K562 (cell line): ENCODE results near the gene TEX38. TPM values are rescaled to one million over a fixed set of nuclear protein-coding genes. Genes with fewer than 3 reads are reported as not detected.
A peak's percentile ranks its signal among the peaks of the same experiment; 100 is the strongest.

Source experiments
- BCOR ChIP-seq: fragments of 450-650 bp; IDR thresholded peaks from 2 replicates; pipeline ENCODE4 v1.6.1; 2016
- EP400 ChIP-seq: fragments of 450-650 bp; IDR thresholded peaks from 2 replicates; pipeline ENCODE4 v1.6.1; 2017; ENCODE audit warnings: antibody characterized with exemption, mild to moderate bottlenecking, moderate library complexity
- ERF ChIP-seq: fragments of 450-650 bp; formaldehyde crosslinking; IDR thresholded peaks from 2 replicates; pipeline ENCODE4 v1.4.0; 2020; ENCODE audit warnings: mild to moderate bottlenecking, mixed read lengths
- FOSL1 ChIP-seq: fragments of 200-800 bp; sonication (Bioruptor generic); conservative IDR thresholded peaks from 2 replicates; pipeline ENCODE4 v1.6.1; 2016; ENCODE audit warnings: missing genetic modification characterization, missing compliant biosample characterization
- JUNB ChIP-seq: fragments of 450-650 bp; formaldehyde crosslinking; conservative IDR thresholded peaks from 2 replicates; pipeline ENCODE4 v1.4.0; 2020; ENCODE audit warnings: mild to moderate bottlenecking
- MGA ChIP-seq: fragments of 450-650 bp; IDR thresholded peaks from 2 replicates; pipeline ENCODE4 v1.6.1; 2016; ENCODE audit warnings: mild to moderate bottlenecking, moderate library complexity
- PURB ChIP-seq: sonication (generic); formaldehyde crosslinking; IDR thresholded peaks from 2 replicates; pipeline ENCODE4 v1.9.0; 2021; ENCODE audit warnings: low read depth, mild to moderate bottlenecking, missing genetic modification reagents
- RFX5 ChIP-seq: IDR thresholded peaks from 2 replicates; pipeline ENCODE4 v1.6.1; 2011; ENCODE audit warnings: low read depth, mild to moderate bottlenecking, improper control_type of control experiment, low read length
- SMARCA4 ChIP-seq: fragments of 450-650 bp; IDR thresholded peaks from 2 replicates; pipeline ENCODE4 v1.6.1; 2016
- SOX6 ChIP-seq: fragments of 450-650 bp; IDR thresholded peaks from 2 replicates; pipeline ENCODE4 v1.6.1; 2014; ENCODE audit warnings: mild to moderate bottlenecking
- ZNF518B ChIP-seq: fragments of 250-450 bp; sonication (Bioruptor Pico); IDR thresholded peaks from 2 replicates; pipeline ENCODE4 v1.5.0; 2021; ENCODE audit warnings: mild to moderate bottlenecking, moderate library complexity
- ZNF586 ChIP-seq: fragments of 450-650 bp; formaldehyde crosslinking; conservative IDR thresholded peaks from 2 replicates; pipeline ENCODE4 v1.4.0; 2020; ENCODE audit warnings: mild to moderate bottlenecking, moderate library complexity
- ZNF717 ChIP-seq: fragments of 250-450 bp; sonication (Bioruptor Pico); IDR thresholded peaks from 2 replicates; pipeline ENCODE4 v1.5.0; 2021
- ZSCAN29 ChIP-seq: fragments of 450-650 bp; IDR thresholded peaks from 2 replicates; pipeline ENCODE4 v1.6.1; 2017
- polyA plus RNA-seq, 8 experiments: library from polyadenylated mRNA; depleted of rRNA in 4 of 8; stranded (reverse) in 5 of 8; unstranded in 3 of 8; fragments of >200 nt; fragmentation: Nextera tagmentation in 2 of 8; fragmentation: Illumina TruSeq in 1 of 8; extraction: Ambion mirVana in 2 of 8; extraction: Trizol in 1 of 8; gene quantifications; 2 replicates each; pipeline versions ENCODE4 v1.2.1 to v1.2.3, GENCODE V29; 2011 to 2014; ENCODE audit warnings: inconsistent platforms in 1 of 8, missing spikeins in 1 of 8
- total RNA-seq, 7 experiments: library from RNA; depleted of rRNA in 6 of 7; stranded (reverse); fragments of >200 nt in 6 of 7; fragmentation: Illumina TruSeq in 2 of 7; extraction: Trizol in 2 of 7; gene quantifications; 2 replicates each; pipeline versions ENCODE4 v1.2.1 to v1.2.3, GENCODE V29; 2011 to 2021; ENCODE audit warnings: low replicate concordance in 1 of 7

The TEX38 gene
- total and polyA plus RNA-seq, 9 of the 15 experiments (the other 6 are each of a cell fraction or from before 2014, with no cell fraction given): not detected

GRCh38 chr1:46718727-46719622 is 47.3 kb downstream of the TEX38 start, which contains the start of gene EFCAB14 (continued):
- TF ChIP-seq ZNF717: no peak
- TF ChIP-seq ZNF586 (CRISPR knock-in tag): no peak
- 0 out of 2 replicates have a peak, but pooled peaks have one; percentile 12 for TF ChIP-seq BCOR
- TF ChIP-seq RFX5: no peak; the same call in 1 of the 2 replicates
- peak; percentile 68 for TF ChIP-seq SOX6
- no peak for TF ChIP-seq SMARCA4
- no peak for TF ChIP-seq PURB
- TF ChIP-seq EP400: peak; percentile 89
- no peak for TF ChIP-seq ZSCAN29
- peak; percentile 67 for TF ChIP-seq MGA
- peak; percentile 74 for TF ChIP-seq FOSL1 (tag)
- TF ChIP-seq ZNF518B (CRISPR knock-in tag): no peak
- TF ChIP-seq ERF: peak; percentile 79; the same call in 1 of the 2 replicates
- TF ChIP-seq JUNB (CRISPR knock-in tag): peak; percentile 62; the same call in 1 of the 2 replicates
